Stimulated activated memory B cell treated with anti-CD40 and anti-IgM and Interleukin-4, amounts not matched to agents 10 μg/mL and 1 μg/mL and 100 μg/mL, for 72 hours (primary cell): ENCODE measurements around the gene ALS2.
"Not testable (repeated sequence)": the region's sequence is repeated elsewhere in the genome, so short reads cannot be mapped to it uniquely, and the experiment has no call there.

Source experiments
- ATAC-seq: fragments of 150-1000 bp; cut with Tn5 transposase; 2 replicates; pipeline ENCODE4 v1.10.0; 2021
- H3K27ac Mint-ChIP-seq: one replicate; pipeline ENCODE4 v1.8.0; 2022; ENCODE audit warnings: mild to moderate bottlenecking, mixed read lengths
- H3K27me3 Mint-ChIP-seq: one replicate; pipeline ENCODE4 v1.8.0; 2022; ENCODE audit warnings: mixed read lengths
- H3K36me3 Mint-ChIP-seq: one replicate; pipeline ENCODE4 v1.8.0; 2022; ENCODE audit warnings: mixed read lengths
- H3K4me1 Mint-ChIP-seq: one replicate; pipeline ENCODE4 v1.8.0; 2022; ENCODE audit warnings: mixed read lengths
- H3K4me3 Mint-ChIP-seq: one replicate; pipeline ENCODE4 v1.8.0; 2022; ENCODE audit warnings: mild to moderate bottlenecking, moderate library complexity, mixed read lengths
- H3K9me3 Mint-ChIP-seq: one replicate; pipeline ENCODE4 v1.8.0; 2022; ENCODE audit warnings: mixed read lengths

ALS2 gene

GRCh38 chr2:201780674-201781493 is at the start of gene ALS2:
ALS2 (minus strand) TSS chr2:201780933; CDS start chr2:201768885, 12,048 bp downstream.
- H3K4me1 Mint-ChIP-seq: peaks cover 13% of the 10 kb centered on the region
- peak within 1 kb of the TSS; percentile 94 for H3K4me3 Mint-ChIP-seq
- H3K27me3 Mint-ChIP-seq: peaks cover 7% of the 10 kb centered on the region
- peak within 1 kb of the TSS; percentile 90 for H3K27ac Mint-ChIP-seq
- peak; percentile 98 for ATAC-seq
- H3K36me3 Mint-ChIP-seq: no peaks in the 10 kb centered on the region
- H3K9me3 Mint-ChIP-seq: no peaks in the 10 kb centered on the region

- Mint-ChIP-seq H3K4me3 (no peak overlapping the region), H3K27me3 (peaks cover 27% of the 10 kb centered on the region), H3K36me3 (no peaks in the 10 kb centered on the region), H3K27ac (no peak overlapping the region), H3K4me1 (no peaks in the 10 kb centered on the region), H3K9me3 (peaks cover 3% of the 10 kb centered on the region)
- no peak for ATAC-seq
Observed at GRCh38 chr2:201828220-201828619, 47.5 kb upstream of the ALS2 start.

- ATAC-seq: no peak
- peaks cover 27% of the 10 kb centered on the region for H3K27me3 Mint-ChIP-seq
- no peak overlapping the region for H3K4me3 Mint-ChIP-seq
- no peaks in the 10 kb centered on the region for H3K4me1 Mint-ChIP-seq
- H3K36me3 Mint-ChIP-seq: no peaks in the 10 kb centered on the region
- no peak overlapping the region for H3K27ac Mint-ChIP-seq
- peaks cover 3% of the 10 kb centered on the region for H3K9me3 Mint-ChIP-seq
Observed at GRCh38 chr2:201827621-201828020, 46.9 kb upstream of the ALS2 start.

GRCh38 chr2:201824212-201824611 is 43.5 kb upstream of the ALS2 start:
- H3K36me3 Mint-ChIP-seq: no peaks in the 10 kb centered on the region
- H3K4me1 Mint-ChIP-seq: no peaks in the 10 kb centered on the region
- H3K27ac Mint-ChIP-seq: no peak overlapping the region

GRCh38 chr2:201821080-201821479 is 40.3 kb upstream of the ALS2 start:
- Mint-ChIP-seq H3K27me3 (peaks cover 29% of the 10 kb centered on the region), H3K36me3 (no peaks in the 10 kb centered on the region), H3K27ac (no peak overlapping the region), H3K4me3 (no peak overlapping the region), H3K4me1 (no peaks in the 10 kb centered on the region), H3K9me3 (peaks cover 3% of the 10 kb centered on the region)
- no peak for ATAC-seq

More at GRCh38 chr2:201824212-201824611, 43.5 kb upstream of the ALS2 start:
- no peak for ATAC-seq
- Mint-ChIP-seq H3K9me3 (peaks cover 3% of the 10 kb centered on the region), H3K27me3 (peaks cover 36% of the 10 kb centered on the region), H3K4me3 (no peak overlapping the region)

GRCh38 chr2:201820383-201821007 is 39.8 kb upstream of the ALS2 start:
- ATAC-seq: no peak
- Mint-ChIP-seq H3K27ac (no peak overlapping the region), H3K36me3 (no peaks in the 10 kb centered on the region), H3K9me3 (peaks cover under 1% of the 10 kb centered on the region), H3K4me3 (no peak overlapping the region), H3K27me3 (peaks cover 23% of the 10 kb centered on the region), H3K4me1 (no peaks in the 10 kb centered on the region)

GRCh38 chr2:201816657-201817575 is 36.2 kb upstream of the ALS2 start:
- H3K9me3 Mint-ChIP-seq: no peaks in the 10 kb centered on the region
- no peaks in the 10 kb centered on the region for H3K36me3 Mint-ChIP-seq
- H3K4me3 Mint-ChIP-seq: no peak overlapping the region
- H3K4me1 Mint-ChIP-seq: no peaks in the 10 kb centered on the region
- peaks cover 11% of the 10 kb centered on the region for H3K27me3 Mint-ChIP-seq
- no peak overlapping the region for H3K27ac Mint-ChIP-seq
- no peak for ATAC-seq

- Mint-ChIP-seq H3K36me3 (no peaks in the 10 kb centered on the region), H3K4me1 (no peaks in the 10 kb centered on the region), H3K27me3 (peaks cover 22% of the 10 kb centered on the region), H3K9me3 (no peaks in the 10 kb centered on the region), H3K4me3 (no peak overlapping the region), H3K27ac (no peak overlapping the region)
- no peak for ATAC-seq
Observed at GRCh38 chr2:201813996-201814760, 33.4 kb upstream of the ALS2 start.

GRCh38 chr2:201810604-201811003 is 29.9 kb upstream of the ALS2 start:
- not testable (repeated sequence) for H3K4me1 Mint-ChIP-seq, H3K9me3 Mint-ChIP-seq, H3K27ac Mint-ChIP-seq, ATAC-seq, H3K4me3 Mint-ChIP-seq, H3K36me3 Mint-ChIP-seq
- peaks cover 27% of the 10 kb centered on the region for H3K27me3 Mint-ChIP-seq

- peaks cover 27% of the 10 kb centered on the region for H3K27me3 Mint-ChIP-seq
- H3K4me3 Mint-ChIP-seq: no peak overlapping the region
- H3K36me3 Mint-ChIP-seq: no peaks in the 10 kb centered on the region
- no peak overlapping the region for H3K27ac Mint-ChIP-seq
- no peaks in the 10 kb centered on the region for H3K9me3 Mint-ChIP-seq
- no peak for ATAC-seq
- H3K4me1 Mint-ChIP-seq: peaks cover 6% of the 10 kb centered on the region
Observed at GRCh38 chr2:201809633-201810032, 28.9 kb upstream of the ALS2 start.

GRCh38 chr2:201808027-201808426 is 27.3 kb upstream of the ALS2 start:
- H3K9me3 Mint-ChIP-seq: no peaks in the 10 kb centered on the region
- no peak for ATAC-seq
- H3K4me3 Mint-ChIP-seq: no peak overlapping the region
- no peaks in the 10 kb centered on the region for H3K36me3 Mint-ChIP-seq
- peaks cover 34% of the 10 kb centered on the region for H3K27me3 Mint-ChIP-seq
- H3K27ac Mint-ChIP-seq: no peak overlapping the region
- peaks cover 6% of the 10 kb centered on the region for H3K4me1 Mint-ChIP-seq

- no peaks in the 10 kb centered on the region for H3K36me3 Mint-ChIP-seq
- peaks cover 39% of the 10 kb centered on the region for H3K27me3 Mint-ChIP-seq
- ATAC-seq: peak; percentile 51
- no peak overlapping the region for H3K27ac Mint-ChIP-seq
- H3K4me1 Mint-ChIP-seq: peaks cover 6% of the 10 kb centered on the region
- H3K9me3 Mint-ChIP-seq: no peaks in the 10 kb centered on the region
- no peak overlapping the region for H3K4me3 Mint-ChIP-seq
Observed at GRCh38 chr2:201807452-201807999, 26.8 kb upstream of the ALS2 start.

GRCh38 chr2:201806442-201807170 is 25.9 kb upstream of the ALS2 start, which contains the start of gene CDK15:
CDK15 (plus strand) TSS chr2:201806537; CDS start chr2:201806665, 128 bp downstream.
- Mint-ChIP-seq H3K4me1 (peaks cover 6% of the 10 kb centered on the region), H3K9me3 (no peaks in the 10 kb centered on the region), H3K4me3 (no peak within 1 kb of the TSS), H3K27ac (no peak within 1 kb of the TSS), H3K27me3 (peaks cover 45% of the 10 kb centered on the region), H3K36me3 (no peaks in the 10 kb centered on the region)
- no peak for ATAC-seq

- not testable (repeated sequence) for H3K27ac Mint-ChIP-seq, H3K4me1 Mint-ChIP-seq, ATAC-seq, H3K9me3 Mint-ChIP-seq, H3K4me3 Mint-ChIP-seq, H3K36me3 Mint-ChIP-seq
- H3K27me3 Mint-ChIP-seq: peaks cover 41% of the 10 kb centered on the region
Observed at GRCh38 chr2:201798914-201799285, 18.2 kb upstream of the ALS2 start.
